Measurements from ENCODE around the gene PNPLA1. TPM values are rescaled to one million over a fixed set of nuclear protein-coding genes. Genes with fewer than 3 reads are reported as not detected.

The PNPLA1 gene
- total and polyA plus RNA-seq, 8 donors = 0.11 to 2.0 (median 0.15) TPM; not detected in 1

GRCh38 chr6:36249536-36249935, 20.3 kb upstream of the PNPLA1 start:
- Histone ChIP-seq H3K4me3 (no peak overlapping the region), H3K9me3 (no peaks in the 10 kb centered on the region), H3K4me1 (peaks cover 0 to 34% of the 10 kb centered on the region in 2 donors), H3K27ac (no peak overlapping the region), H3K27me3 (no peaks in the 10 kb centered on the region), H3K36me3 (no peaks in the 10 kb centered on the region)
- TF ChIP-seq, protein P1, sequence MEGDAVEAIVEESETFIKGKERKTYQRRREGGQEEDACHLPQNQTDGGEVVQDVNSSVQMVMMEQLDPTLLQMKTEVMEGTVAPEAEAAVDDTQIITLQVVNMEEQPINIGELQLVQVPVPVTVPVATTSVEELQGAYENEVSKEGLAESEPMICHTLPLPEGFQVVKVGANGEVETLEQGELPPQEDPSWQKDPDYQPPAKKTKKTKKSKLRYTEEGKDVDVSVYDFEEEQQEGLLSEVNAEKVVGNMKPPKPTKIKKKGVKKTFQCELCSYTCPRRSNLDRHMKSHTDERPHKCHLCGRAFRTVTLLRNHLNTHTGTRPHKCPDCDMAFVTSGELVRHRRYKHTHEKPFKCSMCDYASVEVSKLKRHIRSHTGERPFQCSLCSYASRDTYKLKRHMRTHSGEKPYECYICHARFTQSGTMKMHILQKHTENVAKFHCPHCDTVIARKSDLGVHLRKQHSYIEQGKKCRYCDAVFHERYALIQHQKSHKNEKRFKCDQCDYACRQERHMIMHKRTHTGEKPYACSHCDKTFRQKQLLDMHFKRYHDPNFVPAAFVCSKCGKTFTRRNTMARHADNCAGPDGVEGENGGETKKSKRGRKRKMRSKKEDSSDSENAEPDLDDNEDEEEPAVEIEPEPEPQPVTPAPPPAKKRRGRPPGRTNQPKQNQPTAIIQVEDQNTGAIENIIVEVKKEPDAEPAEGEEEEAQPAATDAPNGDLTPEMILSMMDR (IDR thresholded peaks at IDR 0.05) = no peak
- no peak for ATAC-seq
- intact Hi-C loops (cut with DNase I) = no loop called here
- no peak for DNase-seq

GRCh38 chr6:36252005-36252404, 17.9 kb upstream of the PNPLA1 start:
- no peaks in the 10 kb centered on the region for H3K36me3 ChIP-seq
- DNase-seq (peak in 1 of 4 donors; percentile 11), ATAC-seq (no peak)
- TF ChIP-seq, protein P1 (IDR thresholded peaks at IDR 0.05) = no peak
- H3K9me3 ChIP-seq = no peaks in the 10 kb centered on the region
- H3K4me3 ChIP-seq = no peak overlapping the region
- H3K27me3 ChIP-seq = no peaks in the 10 kb centered on the region
- H3K27ac ChIP-seq = no peak overlapping the region
- intact Hi-C loops (cut with DNase I) = no loop called here
- H3K4me1 ChIP-seq = peaks cover 0 to 16% of the 10 kb centered on the region in 2 donors

GRCh38 chr6:36263390-36264000, 6.4 kb upstream of the PNPLA1 start:
- intact Hi-C loops (cut with DNase I) = no loop called here
- Histone ChIP-seq H3K36me3 (no peaks in the 10 kb centered on the region), H3K4me1 (no peaks in the 10 kb centered on the region), H3K27me3 (no peaks in the 10 kb centered on the region), H3K27ac (no peak overlapping the region), H3K4me3 (no peak overlapping the region), H3K9me3 (peaks cover 0 to 15% of the 10 kb centered on the region in 2 donors)
- ATAC-seq (peak; percentile 84), DNase-seq (no peak)
- TF ChIP-seq, protein P1 (IDR thresholded peaks at IDR 0.05) = no peak

- DNase-seq (no peak), ATAC-seq (no peak)
- Histone ChIP-seq H3K27ac (no peak overlapping the region), H3K4me1 (no peaks in the 10 kb centered on the region), H3K36me3 (no peaks in the 10 kb centered on the region), H3K27me3 (peaks cover 0 to 19% of the 10 kb centered on the region in 2 donors), H3K9me3 (peaks cover 0 to 15% of the 10 kb centered on the region in 2 donors), H3K4me3 (no peak overlapping the region)
- intact Hi-C loops (cut with DNase I) = no loop called here
- TF ChIP-seq, protein P1 (IDR thresholded peaks at IDR 0.05) = no peak
These were observed 4.1 kb upstream of the PNPLA1 start for GRCh38 chr6:36265744-36266143.

DNA sequence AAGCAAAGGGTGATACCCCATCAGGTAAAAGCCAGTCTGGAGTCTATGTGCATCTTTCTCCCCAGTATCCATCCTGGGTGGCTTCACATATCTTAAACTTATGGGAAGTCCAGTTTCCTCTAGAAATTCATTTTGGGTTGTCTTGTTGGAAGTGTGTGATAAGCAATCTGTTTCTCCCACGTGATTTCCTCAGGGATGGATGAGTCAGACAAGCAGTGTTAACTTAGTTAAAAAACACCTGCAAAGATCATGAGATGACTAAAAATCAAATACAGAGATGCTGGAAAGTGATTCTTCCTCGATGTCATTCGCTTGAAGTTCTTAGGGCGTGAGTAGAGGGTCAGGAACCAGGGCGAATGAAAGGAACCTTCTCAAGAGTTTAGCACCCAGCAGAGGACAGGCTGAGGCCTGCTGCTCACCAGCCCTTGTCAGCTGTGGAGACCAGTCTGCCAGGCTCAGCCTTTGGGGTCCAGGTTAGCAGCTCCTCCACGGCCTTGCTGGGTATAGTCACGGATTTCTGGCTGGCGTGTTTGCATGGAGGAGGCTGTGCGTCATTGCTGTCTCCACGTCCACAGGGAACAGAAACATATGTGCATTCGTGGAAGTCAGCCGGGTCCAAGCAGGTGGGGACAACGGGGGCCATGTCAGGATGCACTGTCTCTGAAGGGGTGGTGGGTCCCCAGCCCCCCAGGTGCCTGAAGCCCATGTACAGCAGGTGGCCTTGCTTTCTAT, 2.8 kb upstream of the PNPLA1 start:
- ATAC-seq (no peak), DNase-seq (peak in 1 of 4 donors; percentile 31)
- intact Hi-C loops (cut with DNase I) = no loop called here
- H3K4me1 ChIP-seq = no peaks in the 10 kb centered on the region
- peaks cover 0 to 15% of the 10 kb centered on the region in 2 donors for H3K9me3 ChIP-seq
- H3K36me3 ChIP-seq = no peaks in the 10 kb centered on the region
- TF ChIP-seq, protein P1 (IDR thresholded peaks at IDR 0.05) = no peak
- H3K27me3 ChIP-seq = peaks cover 0 to 32% of the 10 kb centered on the region in 2 donors
- H3K27ac ChIP-seq = no peak overlapping the region
- no peak overlapping the region for H3K4me3 ChIP-seq
